ENCODE measurements around the gene TMUB1. TPM values are rescaled to one million over a fixed set of nuclear protein-coding genes. Genes with fewer than 3 reads are reported as not detected.
A peak's percentile ranks its signal among the peaks of the same experiment; 100 is the strongest.

Gene TMUB1
- total RNA-seq, 1 experiment from 2014 or later: 43.8 TPM

- H3K27me3 ChIP-seq (replicated peaks; ENCODE audit: insufficient read depth, low read depth, low read length, poor library complexity): no peaks in the 10 kb centered on the region
- CTCF ChIA-PET: no interaction called here
- no TSS peak for BruUV-seq (replicated peaks)
- no peaks in the 10 kb centered on the region for H3K9me3 ChIP-seq (ENCODE audit: low read depth, low read length, poor library complexity, severe bottlenecking)
- H3K4me1 ChIP-seq (ENCODE audit: insufficient read depth, low read length, poor library complexity, severe bottlenecking): peaks cover 7% of the 10 kb centered on the region
- POLR2A ChIA-PET (ENCODE audit: low non-redundant PET): no interaction called here
- intact Hi-C loops (cut with micrococcal nuclease; ENCODE audit: unreplicated experiment): no loop called here
- DNase-seq (ENCODE audit: low spot score): no peak
- H3K27ac ChIP-seq (ENCODE audit: low read depth, low read length, poor library complexity, severe bottlenecking): no peak overlapping the region
- no peak overlapping the region for H3K4me3 ChIP-seq (ENCODE audit: low read depth, low read length, poor library complexity, severe bottlenecking)
- TF ChIP-seq CTCF (conservative IDR thresholded peaks at IDR 0.05; ENCODE audit: low read depth, low read length): no peak
- no peak for TF ChIP-seq EZH2 (IDR thresholded peaks at IDR 0.05; ENCODE audit: borderline replicate concordance, low read depth, low read length, poor library complexity, severe bottlenecking)
- H3K36me3 ChIP-seq (ENCODE audit: insufficient read depth, low read length, poor library complexity, severe bottlenecking): no peaks in the 10 kb centered on the region
These were observed 30.2 kb downstream of the TMUB1 start for GRCh38 chr7:151053096-151053495.

- Histone ChIP-seq H3K4me3 (ENCODE audit: low read depth, low read length, poor library complexity, severe bottlenecking) (peak overlapping the region; percentile 27), H3K4me1 (ENCODE audit: insufficient read depth, low read length, poor library complexity, severe bottlenecking) (no peaks in the 10 kb centered on the region), H3K27ac (ENCODE audit: low read depth, low read length, poor library complexity, severe bottlenecking) (no peak overlapping the region), H3K36me3 (ENCODE audit: insufficient read depth, low read length, poor library complexity, severe bottlenecking) (no peaks in the 10 kb centered on the region), H3K9me3 (ENCODE audit: low read depth, low read length, poor library complexity, severe bottlenecking) (no peaks in the 10 kb centered on the region), H3K27me3 (replicated peaks; ENCODE audit: insufficient read depth, low read depth, low read length, poor library complexity) (no peaks in the 10 kb centered on the region)
- BruUV-seq (replicated peaks): no TSS peak
- intact Hi-C loops (cut with micrococcal nuclease; ENCODE audit: unreplicated experiment): no loop called here
- TF ChIP-seq CTCF (conservative IDR thresholded peaks at IDR 0.05; ENCODE audit: low read depth, low read length) (no peak), EZH2 (IDR thresholded peaks at IDR 0.05; ENCODE audit: borderline replicate concordance, low read depth, low read length, poor library complexity, severe bottlenecking) (no peak)
- DNase-seq (ENCODE audit: low spot score): peak; percentile 78
- ChIA-PET CTCF (interaction anchor here (0.7 kb wide), 1 partner anchor 176 kb away, joined by 3 read pairs; the partner anchor contains the start of gene ABCF2), POLR2A (ENCODE audit: low non-redundant PET) (no interaction called here)
These were observed 32.2 kb downstream of the TMUB1 start for GRCh38 chr7:151051108-151051507.

- no peak overlapping the region for H3K27ac ChIP-seq (ENCODE audit: low read depth, low read length, poor library complexity, severe bottlenecking)
- ChIA-PET CTCF (no interaction called here), POLR2A (ENCODE audit: low non-redundant PET) (no interaction called here)
- no peaks in the 10 kb centered on the region for H3K9me3 ChIP-seq (ENCODE audit: low read depth, low read length, poor library complexity, severe bottlenecking)
- H3K27me3 ChIP-seq (replicated peaks; ENCODE audit: insufficient read depth, low read depth, low read length, poor library complexity): no peaks in the 10 kb centered on the region
- intact Hi-C loops (cut with micrococcal nuclease; ENCODE audit: unreplicated experiment): no loop called here
- no peak for TF ChIP-seq EZH2 (IDR thresholded peaks at IDR 0.05; ENCODE audit: borderline replicate concordance, low read depth, low read length, poor library complexity, severe bottlenecking)
- no peak for DNase-seq (ENCODE audit: low spot score)
- no peaks in the 10 kb centered on the region for H3K4me1 ChIP-seq (ENCODE audit: insufficient read depth, low read length, poor library complexity, severe bottlenecking)
- H3K4me3 ChIP-seq (ENCODE audit: low read depth, low read length, poor library complexity, severe bottlenecking): no peak overlapping the region
- BruUV-seq (replicated peaks): no TSS peak
- no peaks in the 10 kb centered on the region for H3K36me3 ChIP-seq (ENCODE audit: insufficient read depth, low read length, poor library complexity, severe bottlenecking)
These were observed 34.3 kb downstream of the TMUB1 start for GRCh38 chr7:151048911-151049463.
